ENCODE measurements around the gene UFSP1. TPM values are rescaled to one million over a fixed set of nuclear protein-coding genes. Genes with fewer than 3 reads are reported as not detected.

The UFSP1 gene
- total RNA-seq, 2 donors from 2014 or later, result 2.1 to 4.4 TPM

- Histone ChIP-seq H3K9me3 (no peaks in the 10 kb centered on the region), H3K9ac (ENCODE audit: low read depth in 2 of 2, low read length in 2 of 2) (no peak overlapping the region), H3K27me3 (peaks cover 21% of the 10 kb centered on the region), H3K4me1 (peaks cover 29% of the 10 kb centered on the region), H3K36me3 (no peaks in the 10 kb centered on the region), H3K27ac (no peak overlapping the region), H3K4me3 (no peak overlapping the region)
- TF ChIP-seq CTCF (IDR thresholded peaks at IDR 0.05), result no peak
- no peak for DNase-seq
- intact Hi-C loops (cut with DNase I), result loop anchor here (5.0 kb wide), 1 partner anchor 169 kb away; no protein-coding TSS in a partner anchor
These were observed 3.9 kb upstream of the UFSP1 start for GRCh38 chr7:100893318-100893895.

GRCh38 chr7:100892364-100893317 lies 3.1 kb upstream of the UFSP1 start:
- peaks cover 32% of the 10 kb centered on the region for H3K4me1 ChIP-seq
- H3K9ac ChIP-seq (ENCODE audit: low read depth in 2 of 2, low read length in 2 of 2), result no peak overlapping the region
- no peaks in the 10 kb centered on the region for H3K9me3 ChIP-seq
- no peak overlapping the region for H3K27ac ChIP-seq
- intact Hi-C loops (cut with DNase I), result loop anchor here (5.0 kb wide), 1 partner anchor 170 kb away; no protein-coding TSS in a partner anchor
- H3K4me3 ChIP-seq, result no peak overlapping the region
- H3K27me3 ChIP-seq, result peaks cover 21% of the 10 kb centered on the region
- H3K36me3 ChIP-seq, result no peaks in the 10 kb centered on the region
- no peak for TF ChIP-seq CTCF (IDR thresholded peaks at IDR 0.05)
- no peak for DNase-seq

- Histone ChIP-seq H3K27ac (no peak overlapping the region), H3K27me3 (peaks cover 21% of the 10 kb centered on the region), H3K4me3 (no peak overlapping the region), H3K9ac (ENCODE audit: low read depth in 2 of 2, low read length in 2 of 2) (no peak overlapping the region), H3K36me3 (peaks cover 6% of the 10 kb centered on the region), H3K9me3 (no peaks in the 10 kb centered on the region), H3K4me1 (peaks cover 36% of the 10 kb centered on the region)
- DNase-seq, result no peak
- TF ChIP-seq CTCF (IDR thresholded peaks at IDR 0.05), result no peak
- intact Hi-C loops (cut with DNase I), result loop anchor here (5.0 kb wide), 1 partner anchor 171 kb away; no protein-coding TSS in a partner anchor
These were observed 2.2 kb upstream of the UFSP1 start for GRCh38 chr7:100891568-100892247.

GRCh38 chr7:100890653-100891567 lies 1.4 kb upstream of the UFSP1 start:
- peaks cover 13% of the 10 kb centered on the region for H3K36me3 ChIP-seq
- intact Hi-C loops (cut with DNase I), result loop anchor here (5.0 kb wide), 1 partner anchor 171 kb away; no protein-coding TSS in a partner anchor
- TF ChIP-seq CTCF (IDR thresholded peaks at IDR 0.05), result no peak
- H3K4me1 ChIP-seq, result peaks cover 30% of the 10 kb centered on the region
- H3K9me3 ChIP-seq, result no peaks in the 10 kb centered on the region
- H3K27ac ChIP-seq, result peak overlapping the region; percentile 92
- H3K27me3 ChIP-seq, result peaks cover 13% of the 10 kb centered on the region
- H3K4me3 ChIP-seq, result peak overlapping the region; percentile 89
- DNase-seq, result no peak
- peak overlapping the region; percentile 69 to 73 for H3K9ac ChIP-seq (ENCODE audit: low read depth in 2 of 2, low read length in 2 of 2)
